K562 (cell line): ENCODE measurements around the gene CTCFL. TPM values are rescaled to one million over a fixed set of nuclear protein-coding genes. Genes with fewer than 3 reads are reported as not detected.
A peak's percentile ranks its signal among the peaks of the same experiment; 100 is the strongest.

Source experiments
- ATAC-seq: fragments of 200-7000 bp; cut with Tn5 transposase; 3 replicates; pipeline ENCODE4 v1.9.1; 2020; ENCODE audit warnings: moderate library complexity
- BruUV-seq: library from RNA; stranded (reverse); fragments of 400-500 nt; replicated peaks from 2 replicates; lab custom pipeline; 2021; lab: Mats Ljungman, UMichigan
- CTCF ChIA-PET: fragments of 300-600 bp; formaldehyde crosslinking; extraction: SDS; loops from one replicate; lab custom pipeline; 2021; ENCODE audit warnings: low intra/inter-chr PET ratio; lab: Yijun Ruan, JAX
- POLR2A ChIA-PET: fragments of 300-600, 350-650 bp; sonication (Branson Sonifier 250); formaldehyde crosslinking; extraction: SDS; loops from one replicate; lab custom pipeline; 2021; ENCODE audit warnings: antibody characterized with exemption, inconsistent platforms; lab: Yijun Ruan, JAX
- DNase-seq, 4 experiments: peaks; one replicate each; pipeline versions ENCODE4 v3.0.0 to v3.0.0-alpha.2; 2011 to 2018; ENCODE audit warnings: low spot score in 3 of 4, mixed read lengths in 3 of 4; ENCODE audit errors: extremely low read depth in 1 of 4
- FAIRE-seq: peaks from 2 replicates; lab custom pipeline; 2011; peaks lifted over from hg19 to GRCh38; lab: Jason Lieb, UNC
- H2AFZ ChIP-seq: 2 replicates; pipeline ENCODE4 v1.6.0; 2011; ENCODE audit warnings: low read depth, low read length, control low read depth, inconsistent platforms
- H3K27ac ChIP-seq: fragments of 200-600 bp; 3 replicates; pipeline ENCODE4 v1.8.0; 2011; ENCODE audit warnings: low read depth, mild to moderate bottlenecking, control low read depth, inconsistent platforms, low read length, moderate library complexity, mixed read lengths; ENCODE audit errors: extremely low read depth
- H3K27me3 ChIP-seq, 2 experiments: fragments of 300-600 bp in 1 of 2; 2 replicates in 1 of 2; 3 replicates in 1 of 2; pipeline versions ENCODE4 v1.6.0 to v1.8.0; 2011; ENCODE audit warnings: inconsistent platforms in 2 of 2, low read length in 2 of 2, mild to moderate bottlenecking in 1 of 2, mixed read lengths in 1 of 2, moderate library complexity in 1 of 2; ENCODE audit not compliant: control insufficient read depth in 2 of 2, insufficient read depth in 2 of 2
- H3K36me3 ChIP-seq: fragments of 300-600 bp; 3 replicates; pipeline ENCODE4 v1.8.0; 2011; ENCODE audit warnings: mild to moderate bottlenecking, low read length, inconsistent platforms; ENCODE audit not compliant: control insufficient read depth, insufficient read depth
- H3K4me1 ChIP-seq, 2 experiments: fragments of 200-600 bp in 1 of 2; replicated peaks in 1 of 2; 2 replicates in 1 of 2; 3 replicates in 1 of 2; pipeline versions ENCODE4 v1.5.1 to v1.8.0; 2011; ENCODE audit warnings: inconsistent platforms in 2 of 2, low read length in 2 of 2, mild to moderate bottlenecking in 1 of 2, mixed read lengths in 1 of 2, moderate library complexity in 1 of 2; ENCODE audit not compliant: control insufficient read depth in 2 of 2, insufficient read depth in 2 of 2
- H3K4me2 ChIP-seq: 2 replicates; pipeline ENCODE4 v1.6.1; 2011; ENCODE audit warnings: low read length, control low read depth, inconsistent platforms, mixed read lengths; ENCODE audit not compliant: insufficient read depth
- H3K4me3 ChIP-seq: fragments of 200-600 bp; sonication (generic), shearing (Covaris generic); 2 replicates; pipeline ENCODE4 v1.5.1; 2016; ENCODE audit warnings: control low read depth, inconsistent platforms
- H3K79me2 ChIP-seq: fragments of 200-600 bp; 3 replicates; pipeline ENCODE4 v1.8.0; 2011; ENCODE audit warnings: low read length, inconsistent platforms; ENCODE audit not compliant: control insufficient read depth, insufficient read depth
- H3K9ac ChIP-seq, 2 experiments: 2 replicates each; pipeline versions ENCODE4 v1.6.0 to v1.6.1; 2011; ENCODE audit warnings: low read depth in 2 of 2, low read length in 2 of 2, control low read depth in 1 of 2, inconsistent platforms in 1 of 2, mild to moderate bottlenecking in 1 of 2, mixed read lengths in 1 of 2; ENCODE audit not compliant: insufficient read depth in 1 of 2
- H3K9me1 ChIP-seq: one replicate; pipeline ENCODE4 v1.6.0; 2011; ENCODE audit warnings: inconsistent platforms, mild to moderate bottlenecking, low read length, moderate library complexity; ENCODE audit not compliant: control insufficient read depth, insufficient read depth
- H3K9me3 ChIP-seq: replicated peaks from 2 replicates; pipeline ENCODE4 v1.5.1; 2011; ENCODE audit warnings: low read depth, low read length, inconsistent platforms; ENCODE audit not compliant: control insufficient read depth, insufficient read depth
- H4K20me1 ChIP-seq: replicated peaks from 2 replicates; pipeline ENCODE4 v1.6.1; 2011; ENCODE audit warnings: low read length, inconsistent platforms, mixed read lengths; ENCODE audit not compliant: control insufficient read depth, insufficient read depth
- CBX2 ChIP-seq: fragments of 200-600 bp; sonication (generic); IDR thresholded peaks from one replicate; pipeline ENCODE4 v1.6.1; 2012; ENCODE audit warnings: mild to moderate bottlenecking, low read length, inconsistent platforms; ENCODE audit not compliant: insufficient read depth, poor library complexity, severe bottlenecking
- GABPB2 ChIP-seq: fragments of 250-450 bp; sonication (Bioruptor Pico); conservative IDR thresholded peaks from 2 replicates; pipeline ENCODE4 v1.5.1; 2021; ENCODE audit warnings: mild to moderate bottlenecking
- RBFOX2 ChIP-seq: fragments of 200-400 bp; formaldehyde crosslinking; IDR thresholded peaks from 2 replicates; pipeline ENCODE4 v1.6.1; 2017; ENCODE audit warnings: low read depth, mild to moderate bottlenecking, low read length, moderate library complexity
- RCOR1 ChIP-seq, 2 experiments: IDR thresholded peaks; 2 replicates each; pipeline ENCODE4 v1.6.1; 2012; ENCODE audit warnings: low read depth in 2 of 2, low read length in 2 of 2, borderline replicate concordance in 1 of 2, improper control_type of control experiment in 1 of 2
- REST ChIP-seq, 2 experiments: fragments of 450-650 bp; formaldehyde crosslinking in 1 of 2; IDR thresholded peaks; 2 replicates each; pipeline versions ENCODE4 v1.4.0 to v1.6.1; 2014 to 2020; ENCODE audit warnings: mild to moderate bottlenecking in 2 of 2, borderline replicate concordance in 1 of 2, low read depth in 1 of 2
- USF2 ChIP-seq: sonication (generic); formaldehyde crosslinking; IDR thresholded peaks from 2 replicates; pipeline ENCODE4 v1.5.0; 2020; ENCODE audit warnings: missing genetic modification reagents
- ZC3H8 ChIP-seq: fragments of 450-650 bp; IDR thresholded peaks from 2 replicates; pipeline ENCODE4 v1.6.1; 2017
- ZNF263 ChIP-seq: sonication (generic); formaldehyde crosslinking; IDR thresholded peaks from 2 replicates; pipeline ENCODE4 v1.8.0; 2022; ENCODE audit warnings: mild to moderate bottlenecking, missing genetic modification reagents, borderline replicate concordance
- WGBS: fragments of 100-300 bp; shearing (Covaris generic); methylation state at CpG from one replicate; pipeline ENCODE4 v1.1.6; 2016; ENCODE audit warnings: low coverage, mixed read lengths; ENCODE audit not compliant: insufficient coverage; ENCODE audit errors: missing lambda C conversion rate; 5-methylcytosine and 5-hydroxymethylcytosine counted together
- in situ Hi-C: fragments of 300-500 bp; cut with MboI; formaldehyde crosslinking; loops from 4 replicates; pipeline ENCODE4 v1.15.0; 2018; ENCODE audit warnings: inconsistent platforms, mixed read lengths
- intact Hi-C: fragments of 100-400 bp; cut with micrococcal nuclease; formaldehyde crosslinking; loops from 2 replicates; pipeline ENCODE4 v1.14.2; 2022
- polyA plus RNA-seq, 8 experiments: library from polyadenylated mRNA; depleted of rRNA in 4 of 8; stranded (reverse) in 5 of 8; unstranded in 3 of 8; fragments of >200 nt; fragmentation: Nextera tagmentation in 2 of 8; fragmentation: Illumina TruSeq in 1 of 8; extraction: Ambion mirVana in 2 of 8; extraction: Trizol in 1 of 8; gene quantifications; 2 replicates each; pipeline versions ENCODE4 v1.2.1 to v1.2.3, GENCODE V29; 2011 to 2014; ENCODE audit warnings: inconsistent platforms in 1 of 8, missing spikeins in 1 of 8
- total RNA-seq, 7 experiments: library from RNA; depleted of rRNA in 6 of 7; stranded (reverse); fragments of >200 nt in 6 of 7; fragmentation: Illumina TruSeq in 2 of 7; extraction: Trizol in 2 of 7; gene quantifications; 2 replicates each; pipeline versions ENCODE4 v1.2.1 to v1.2.3, GENCODE V29; 2011 to 2021; ENCODE audit warnings: low replicate concordance in 1 of 7

The CTCFL gene
- total and polyA plus RNA-seq, 9 of the 15 experiments (the other 6 are each of a cell fraction or from before 2014, with no cell fraction given), result 42.4 to 188 (median 111) TPM

DNA sequence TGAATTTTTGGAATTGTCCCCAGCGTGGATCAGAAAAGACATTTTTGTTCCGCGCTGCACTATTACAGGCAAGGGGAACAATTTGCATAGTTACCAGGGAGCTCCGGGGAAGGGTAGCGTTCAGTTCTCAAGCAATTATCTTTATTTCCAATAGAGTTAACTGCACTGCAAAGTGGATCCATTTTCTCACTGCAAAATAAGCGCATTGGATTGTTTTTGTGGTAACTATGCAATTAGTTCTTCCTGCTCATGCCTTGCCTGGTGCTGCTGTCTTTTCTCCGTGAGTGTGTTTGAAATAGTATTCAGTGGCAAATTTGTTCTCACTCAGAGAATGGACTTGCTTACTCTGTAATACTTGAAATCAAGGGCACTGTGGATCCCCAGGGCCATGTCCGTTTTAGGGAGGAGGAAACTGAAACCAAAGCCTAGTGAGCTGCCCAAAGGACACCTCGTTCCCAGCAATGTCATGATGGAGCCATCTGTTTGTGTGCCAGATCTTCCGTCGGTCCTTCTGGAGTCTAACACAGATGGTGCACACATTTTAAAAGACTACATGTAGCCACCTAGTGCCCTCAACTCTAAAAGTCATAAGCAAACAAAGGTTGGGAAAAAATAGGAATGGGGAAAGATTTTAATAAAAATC lies 28.6 kb upstream of the CTCFL start:
- in situ Hi-C loops (no loop called here), intact Hi-C loops (no loop called here)
- DNase-seq (no peak), FAIRE-seq (peak; percentile 6), ATAC-seq (no peak)
- H3K27me3 ChIP-seq, result peaks cover 0 to 2% of the 10 kb centered on the region in 2 experiments; a peak in 1 of 5 replicates
- TF ChIP-seq RCOR1 (IDR thresholded peaks at IDR 0.05; ENCODE audit: borderline replicate concordance in 1 of 2, low read depth in 2 of 2, low read length in 2 of 2) (no peak), RBFOX2 (no peak), ZNF263 (CRISPR knock-in tag) (no peak), CBX2 (no peak), GABPB2 (CRISPR knock-in tag) (no peak), ZC3H8 (no peak), USF2 (CRISPR knock-in tag) (no peak), REST (IDR thresholded peaks at IDR 0.05; ENCODE audit: borderline replicate concordance) (no peak), REST (CRISPR knock-in tag; IDR thresholded peaks at IDR 0.05; ENCODE audit: low read depth) (no peak)
- no peak overlapping the region for H3K27ac ChIP-seq
- no peaks in the 10 kb centered on the region for H4K20me1 ChIP-seq
- 55% methylated on average over 11 of the region's 11 CpGs for WGBS
- H3K9me3 ChIP-seq, result no peaks in the 10 kb centered on the region
- H2AFZ ChIP-seq, result peak overlapping the region; percentile 16; the same call in 1 of the 2 replicates
- no peaks in the 10 kb centered on the region for H3K9me1 ChIP-seq
- H3K9ac ChIP-seq, result no peak overlapping the region
- no peak overlapping the region for H3K4me3 ChIP-seq
- H3K36me3 ChIP-seq, result no peaks in the 10 kb centered on the region
- peaks cover 2 to 5% of the 10 kb centered on the region in 2 experiments; a peak in 2 of 5 replicates for H3K4me1 ChIP-seq
- no TSS peak for BruUV-seq
- ChIA-PET CTCF (no interaction called here), POLR2A (interaction anchor here (0.6 to 2.2 kb wide), 4 partner anchors 13 to 536 kb away, joined by 3 to 5 read pairs (median 3); no protein-coding TSS in a partner anchor)
- H3K79me2 ChIP-seq, result no peaks in the 10 kb centered on the region
- no peak overlapping the region for H3K4me2 ChIP-seq
